Inflammatory macrophage treated with lipopolysaccharide for 4 hours (primary cell): ENCODE results near the gene ADM.

Experiments used
- DNase-seq: peaks from one replicate; pipeline ENCODE4 v3.0.0-alpha.2; 2020

The ADM gene

DNA sequence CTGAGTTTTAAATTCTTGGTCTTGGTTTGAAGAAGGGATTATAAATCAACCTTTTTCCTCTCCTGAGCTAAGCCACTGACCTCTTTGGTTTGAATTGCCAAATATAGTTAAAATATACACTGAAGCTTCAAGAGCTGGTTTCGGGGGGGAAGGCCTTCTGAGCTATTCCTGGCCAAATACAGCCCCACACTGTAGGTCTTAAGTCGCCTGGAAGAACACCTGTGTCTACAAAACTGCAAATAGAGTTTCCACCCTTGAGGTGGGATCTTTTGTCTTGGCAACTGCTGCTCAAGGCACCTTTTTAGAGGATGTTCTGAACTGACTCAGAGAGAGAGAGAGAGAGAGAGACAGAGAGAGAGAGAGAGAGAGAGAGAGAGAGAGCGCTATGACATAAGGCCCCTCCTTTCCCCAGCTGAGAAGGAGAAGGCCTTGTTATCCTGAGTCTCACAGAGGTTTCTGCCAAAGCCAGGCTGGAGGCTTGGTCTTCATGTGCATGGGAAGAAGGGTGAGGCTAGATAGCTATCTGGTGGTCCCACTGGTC lies 5.5 kb downstream of the ADM start:
- DNase-seq, result no peak

DNA sequence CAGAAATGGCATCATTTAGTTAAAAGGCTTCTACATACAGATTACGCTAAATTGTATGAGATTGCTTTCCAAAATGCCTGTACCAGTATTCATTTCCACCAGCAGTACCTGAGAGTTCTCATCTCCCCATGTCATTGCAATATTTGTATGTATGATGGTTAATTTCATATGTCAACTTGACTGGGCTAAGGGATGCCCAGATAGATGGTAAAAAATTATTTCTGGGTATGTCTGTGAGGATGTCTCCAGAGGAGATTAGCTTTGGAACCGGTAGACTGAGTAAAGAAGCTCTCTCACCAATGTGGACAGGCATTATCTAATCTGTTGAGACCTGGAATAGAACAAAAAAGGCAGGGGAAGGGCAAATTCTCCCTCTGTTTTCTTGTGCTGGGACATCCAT lies 6.9 kb downstream of the ADM start:
- DNase-seq, result no peak

DNA sequence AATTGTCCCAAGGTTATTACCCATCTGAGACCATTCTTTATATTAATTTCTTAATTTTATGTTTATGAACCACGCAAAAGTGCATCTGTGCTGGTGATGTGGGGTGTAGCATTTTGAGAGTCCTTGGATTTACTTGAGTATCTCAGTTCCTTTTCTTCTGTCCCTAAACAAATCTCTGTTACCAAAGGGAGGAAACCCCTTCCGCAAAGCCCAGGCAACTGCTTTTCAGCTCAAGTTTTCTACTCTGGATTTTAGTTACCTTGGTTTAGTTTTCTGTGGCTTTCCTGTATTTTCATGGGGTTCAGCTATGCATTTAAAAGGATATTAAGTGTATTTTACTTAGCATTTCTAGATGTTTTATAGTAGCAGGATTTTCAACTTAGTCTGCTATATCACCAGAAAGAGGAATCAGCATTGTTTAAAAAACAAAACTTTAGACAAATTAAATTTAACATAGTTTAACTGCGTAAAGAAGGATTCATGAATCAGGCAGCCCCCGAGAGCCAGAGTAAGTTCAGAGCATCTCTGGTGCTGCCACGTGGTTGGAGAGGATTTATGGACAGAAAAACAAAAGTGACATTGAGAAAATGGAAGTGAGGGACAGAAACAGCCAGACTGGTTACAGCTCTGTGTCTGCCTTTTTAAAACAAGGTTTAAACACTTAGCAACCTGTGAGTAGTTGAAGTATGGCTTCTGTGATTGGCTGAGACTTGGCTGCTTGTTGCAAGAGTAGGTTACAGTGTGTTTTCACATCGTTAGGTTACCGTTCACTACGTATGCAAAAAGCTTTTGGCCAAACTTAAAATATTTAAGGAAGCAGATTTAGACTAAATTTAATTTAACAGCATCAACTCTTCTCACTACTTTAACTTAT lies 9.6 kb downstream of the ADM start:
- peak; percentile 80 for DNase-seq

DNA sequence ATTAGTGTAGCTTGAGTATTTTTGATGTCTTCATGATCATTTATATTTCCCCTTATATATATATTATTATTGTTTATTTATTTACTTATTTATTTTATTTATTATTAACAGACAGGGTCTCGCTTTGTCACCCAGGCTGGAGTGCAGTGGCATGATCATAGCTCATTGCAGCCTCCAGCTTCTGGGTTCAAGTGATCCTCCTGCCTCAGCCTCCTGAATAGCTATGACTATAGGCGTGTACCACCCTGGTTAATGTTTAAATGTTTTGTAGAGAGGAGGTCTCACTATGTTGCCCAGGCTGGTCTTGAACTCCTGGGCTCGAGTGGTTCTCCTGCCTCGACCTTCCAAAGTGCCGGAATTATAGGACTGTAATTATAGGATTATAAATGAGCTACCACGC lies 10.2 kb downstream of the ADM start:
- DNase-seq, result no peak

DNA sequence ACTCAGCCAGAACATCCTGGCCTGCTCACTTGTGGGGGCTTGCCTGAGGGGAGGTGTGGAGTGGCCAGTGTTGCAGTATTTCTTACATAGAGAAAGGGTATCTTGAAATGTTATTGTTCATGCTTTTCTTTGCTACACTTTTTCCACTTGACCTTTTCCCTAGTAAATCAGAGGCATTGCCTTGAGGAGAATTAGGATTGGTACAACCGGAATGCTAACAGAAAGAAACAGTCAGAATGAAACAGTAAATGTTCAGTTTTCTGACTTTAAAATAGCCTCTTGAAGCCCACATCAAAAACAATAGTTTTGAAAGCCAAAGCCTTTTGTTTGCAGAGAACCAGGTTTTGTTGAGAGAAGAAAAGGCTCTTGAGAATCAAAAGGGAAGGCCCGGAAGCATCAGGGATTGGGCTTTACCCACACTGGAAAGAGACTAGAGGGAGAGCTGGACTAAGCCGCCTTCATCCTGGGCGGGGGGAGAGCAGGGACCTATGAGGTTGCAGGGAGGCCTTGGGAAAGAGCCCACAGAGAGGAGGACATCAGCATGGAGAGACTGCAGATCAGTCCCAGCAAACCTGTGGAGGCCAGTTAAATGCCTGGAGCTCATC lies 12.4 kb downstream of the ADM start:
- no peak for DNase-seq

DNA sequence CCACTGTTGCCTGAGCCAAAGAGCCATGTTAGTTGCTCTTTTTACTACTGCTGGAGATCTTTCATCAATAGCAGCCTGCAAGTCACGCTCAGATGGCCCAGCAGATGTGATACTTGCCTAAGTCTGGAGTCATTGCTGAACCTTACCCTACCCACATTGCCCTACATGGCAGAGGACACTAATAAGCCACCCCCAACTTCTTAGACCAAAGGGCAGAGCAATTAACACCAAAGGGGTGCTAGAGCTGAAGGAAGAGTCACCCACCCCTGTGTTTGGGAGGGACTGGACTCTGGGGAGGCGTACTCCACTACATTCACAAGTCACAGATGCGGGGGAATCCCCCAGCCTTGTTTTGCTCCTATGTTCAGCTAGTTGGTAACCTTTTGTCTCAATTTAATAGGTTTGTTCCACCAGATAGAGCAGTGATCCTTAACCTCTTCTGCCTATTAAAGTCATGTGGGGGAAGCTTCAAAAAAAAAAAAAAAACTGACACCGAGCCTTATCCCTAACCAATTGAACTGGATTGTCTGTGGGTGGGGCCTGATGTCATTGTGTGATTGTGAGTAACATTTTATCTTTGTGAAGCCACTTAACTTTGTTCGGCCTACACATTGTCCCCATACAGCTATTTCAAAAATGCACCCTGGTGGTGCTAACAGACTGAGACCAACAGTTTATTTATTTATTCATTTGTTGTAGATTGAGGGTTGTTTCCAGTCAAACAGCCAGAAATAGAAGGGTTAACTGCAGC lies 13.1 kb downstream of the ADM start:
- DNase-seq, result no peak

DNA sequence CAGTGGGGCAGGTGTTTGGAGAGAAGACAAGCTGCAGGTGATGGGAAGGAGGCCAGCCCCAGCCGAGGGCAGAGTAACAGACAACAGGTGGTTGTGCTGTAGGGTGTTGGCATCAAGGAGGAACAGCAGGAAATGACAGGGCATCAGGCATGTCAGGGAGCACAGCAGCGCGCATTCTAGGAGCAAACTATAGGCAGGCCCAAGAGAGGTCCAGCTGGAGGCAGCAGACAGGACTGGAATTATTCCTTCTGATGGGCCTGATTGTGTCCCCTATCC lies 13.6 kb downstream of the ADM start:
- DNase-seq, result no peak

DNA sequence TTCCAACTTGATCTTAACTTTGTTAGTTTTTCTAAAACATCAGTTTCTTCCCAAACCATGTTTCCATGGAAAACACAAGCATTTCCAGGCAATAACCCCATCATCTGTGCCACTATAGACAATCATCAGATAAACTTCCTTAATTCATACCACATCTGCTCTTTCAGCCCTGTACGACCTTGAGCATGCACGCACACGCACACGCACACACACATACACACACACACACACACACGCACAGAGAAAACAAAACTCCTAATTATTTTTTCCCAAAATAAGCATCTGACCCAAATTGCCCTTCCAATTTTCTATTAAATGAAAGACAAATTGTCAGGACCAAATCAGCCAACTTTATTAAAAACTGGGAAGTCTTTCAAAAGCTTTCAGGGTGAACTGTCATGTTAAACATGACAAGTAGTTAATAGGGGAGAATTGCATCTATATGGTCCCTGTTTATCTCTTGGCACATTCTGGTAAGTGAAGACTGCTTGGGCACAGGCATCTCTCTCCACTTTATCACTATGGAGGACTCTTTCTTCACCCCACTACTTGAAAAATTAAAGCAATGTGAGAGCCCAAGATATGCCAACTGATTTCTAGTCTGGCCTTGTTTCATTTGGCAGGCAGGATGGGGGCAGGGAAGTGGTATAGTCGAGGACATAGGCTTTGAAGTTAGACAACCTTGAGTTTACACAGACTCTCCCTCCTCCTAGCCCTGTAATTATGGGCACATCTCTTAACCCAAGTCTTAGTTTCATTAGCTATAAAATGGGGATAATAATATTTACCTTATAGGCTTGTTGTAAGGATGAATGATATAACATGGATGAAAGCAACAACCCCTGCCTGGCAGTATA lies 15.1 kb downstream of the ADM start:
- DNase-seq, result no peak

DNA sequence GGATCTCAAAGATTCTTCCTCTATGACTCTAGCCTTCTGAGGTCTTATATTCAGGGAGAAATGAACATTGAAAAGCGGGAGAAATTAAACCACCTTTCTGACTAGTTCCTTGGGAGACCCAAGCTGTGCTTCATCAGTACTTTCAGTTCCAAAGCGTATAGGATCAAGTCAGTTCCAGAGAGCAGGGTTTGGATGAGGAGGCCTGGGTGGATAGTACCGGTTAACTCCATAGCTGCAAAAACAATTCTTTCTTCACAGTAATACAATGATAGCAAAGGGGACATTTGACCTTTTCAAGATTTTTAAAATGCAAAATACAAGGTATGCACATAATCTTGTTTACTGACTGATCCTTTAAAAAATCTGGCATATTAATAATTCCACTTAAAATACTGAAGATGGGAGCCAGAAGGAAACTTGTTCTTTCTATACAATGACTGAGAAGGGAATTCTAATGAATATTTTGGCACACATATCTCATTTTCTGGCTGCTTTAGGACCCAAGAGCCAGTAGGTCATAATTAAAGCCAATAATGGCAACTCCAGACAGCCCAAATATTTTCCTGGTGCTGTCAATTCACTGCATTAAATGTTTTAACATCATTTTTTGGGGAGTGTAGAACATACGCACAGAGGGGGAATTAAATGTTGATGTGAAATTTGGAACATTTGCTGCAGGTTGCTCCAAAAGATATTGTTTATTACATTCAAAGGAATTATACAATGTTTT lies 16.0 kb downstream of the ADM start:
- DNase-seq, result no peak

DNA sequence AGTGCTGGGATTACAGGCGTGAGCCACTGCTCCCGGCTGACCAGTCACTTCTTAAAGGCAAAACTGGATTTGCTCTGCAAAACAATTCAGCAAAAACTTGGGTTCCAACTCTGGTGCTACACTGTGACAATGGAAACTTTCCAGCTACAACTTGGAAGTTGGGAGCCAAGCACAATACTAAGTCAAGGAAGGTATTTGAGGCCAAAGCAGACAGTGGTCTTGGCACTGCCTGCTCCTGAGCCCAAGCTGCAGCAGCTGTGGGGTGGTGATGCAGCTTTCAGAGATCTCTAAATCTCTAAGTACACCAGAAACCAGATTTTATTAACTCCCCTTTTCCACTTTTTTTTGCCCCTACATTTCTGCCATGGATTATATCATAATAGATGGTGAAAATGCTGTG lies 17.5 kb downstream of the ADM start:
- no peak for DNase-seq

DNA sequence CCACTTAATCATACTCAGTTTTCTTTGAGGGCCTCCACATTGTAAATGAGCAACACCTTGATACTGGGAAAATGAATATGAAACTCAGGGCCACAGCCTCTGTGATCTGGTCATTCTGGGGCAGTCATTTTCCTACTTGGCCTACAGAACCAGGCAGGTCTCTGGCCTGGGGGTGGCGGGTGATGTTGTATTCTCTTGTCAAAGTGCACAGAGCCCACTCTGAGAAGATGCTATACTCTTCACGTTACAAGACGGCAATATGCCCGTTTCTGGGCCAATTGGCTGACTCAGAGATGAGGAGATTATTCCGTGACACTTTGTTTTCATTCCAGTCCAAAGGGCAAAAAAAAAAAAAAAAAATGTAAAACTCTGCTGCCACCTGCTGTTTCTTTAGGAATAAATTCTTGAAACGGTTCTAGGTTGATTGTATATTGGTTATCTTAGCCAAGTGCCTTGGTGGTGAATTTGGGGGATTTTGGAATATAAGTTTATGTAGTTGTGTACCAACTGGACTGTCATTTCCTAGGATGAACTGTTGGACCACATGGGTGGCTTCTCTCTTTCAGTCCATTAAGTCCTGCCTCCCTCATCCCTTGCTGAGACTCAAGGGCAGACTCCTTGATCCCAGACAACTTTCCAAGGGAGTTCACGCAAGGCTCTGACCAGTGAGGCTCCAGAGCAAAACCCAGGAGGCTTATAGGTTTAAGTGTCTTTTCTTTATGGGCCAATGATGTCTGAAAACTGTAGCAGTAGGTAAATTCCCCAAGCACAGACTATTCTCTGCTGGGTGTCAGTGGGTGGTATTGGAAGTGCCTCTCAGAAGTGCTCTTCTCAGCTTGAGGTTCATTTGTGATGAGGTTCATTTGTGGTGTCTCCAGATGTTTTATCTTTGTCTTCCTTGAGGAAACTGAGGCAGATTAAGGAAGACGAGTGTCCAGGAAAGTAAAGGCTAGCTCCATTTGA lies 18.2 kb downstream of the ADM start:
- DNase-seq, result peak; percentile 82

DNA sequence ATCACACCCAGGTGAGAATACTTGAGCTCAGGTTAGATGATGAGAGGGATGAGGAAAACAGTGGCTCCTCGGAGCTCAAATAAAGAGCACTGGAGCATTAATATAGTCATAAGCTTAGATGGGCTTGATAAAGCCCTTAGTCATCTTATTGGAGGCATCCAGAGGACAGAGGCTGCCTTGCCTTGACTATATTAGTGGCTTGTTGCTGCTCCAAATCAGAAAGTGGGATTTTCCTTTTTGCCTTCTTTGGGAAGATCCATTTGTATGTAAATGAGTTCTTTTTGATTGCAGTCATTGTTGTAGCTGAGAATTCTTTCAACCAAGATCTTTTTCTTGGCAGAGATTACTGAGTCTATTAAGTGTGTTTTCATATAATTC lies 18.9 kb downstream of the ADM start:
- no peak for DNase-seq

DNA sequence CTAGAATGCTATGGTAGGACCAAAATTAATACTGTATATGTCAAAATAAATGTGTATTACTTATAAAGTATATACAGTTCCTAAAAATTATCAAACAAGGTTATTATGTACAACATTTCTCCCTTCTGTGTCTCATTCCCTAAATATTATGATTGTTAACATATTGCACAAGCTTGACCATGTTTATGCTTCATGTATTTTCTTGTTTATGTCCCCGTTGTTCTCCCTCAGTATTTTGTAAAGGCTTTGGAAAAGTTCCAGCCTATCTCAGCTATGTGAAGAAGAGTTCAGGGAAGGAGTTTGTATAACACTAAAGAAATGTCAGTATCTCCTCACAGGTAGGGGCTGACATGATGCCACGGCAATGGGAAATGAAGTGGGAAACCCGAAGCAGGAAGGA lies 19.6 kb downstream of the ADM start:
- DNase-seq, result no peak

DNA sequence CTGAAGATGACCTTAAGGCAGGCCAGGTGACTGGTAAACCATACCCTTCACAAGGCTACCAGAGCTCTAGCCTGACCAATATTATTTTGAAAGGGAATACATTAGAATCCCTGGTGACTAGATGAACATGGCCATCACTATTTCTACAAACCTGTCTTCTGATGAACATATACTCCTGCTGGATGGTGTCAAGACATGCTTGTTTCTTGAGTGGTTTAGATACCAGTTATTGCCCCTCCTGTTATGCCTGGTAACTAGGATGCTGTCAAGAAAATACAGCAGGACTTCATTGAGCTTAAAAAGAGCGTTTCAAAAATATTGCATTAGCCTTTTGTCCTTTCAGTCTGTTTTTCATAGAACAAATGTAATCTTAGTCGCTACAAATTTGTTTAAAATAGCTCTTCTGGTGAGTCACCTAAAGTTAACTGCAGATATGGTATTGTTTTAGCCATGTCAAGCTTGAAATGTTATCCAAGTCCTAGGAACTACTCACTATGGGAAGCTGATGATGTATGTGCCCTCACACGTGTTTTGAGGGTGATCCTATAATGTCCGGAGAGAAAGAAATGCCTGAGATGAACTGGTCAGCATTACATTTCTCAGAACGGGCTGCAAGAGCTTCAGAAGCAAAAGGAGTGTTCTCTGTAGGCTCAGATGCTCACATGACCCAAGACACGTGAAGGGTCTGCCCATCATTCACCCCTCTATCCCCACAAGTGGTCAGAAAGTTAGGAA lies 20.6 kb downstream of the ADM start:
- no peak for DNase-seq

DNA sequence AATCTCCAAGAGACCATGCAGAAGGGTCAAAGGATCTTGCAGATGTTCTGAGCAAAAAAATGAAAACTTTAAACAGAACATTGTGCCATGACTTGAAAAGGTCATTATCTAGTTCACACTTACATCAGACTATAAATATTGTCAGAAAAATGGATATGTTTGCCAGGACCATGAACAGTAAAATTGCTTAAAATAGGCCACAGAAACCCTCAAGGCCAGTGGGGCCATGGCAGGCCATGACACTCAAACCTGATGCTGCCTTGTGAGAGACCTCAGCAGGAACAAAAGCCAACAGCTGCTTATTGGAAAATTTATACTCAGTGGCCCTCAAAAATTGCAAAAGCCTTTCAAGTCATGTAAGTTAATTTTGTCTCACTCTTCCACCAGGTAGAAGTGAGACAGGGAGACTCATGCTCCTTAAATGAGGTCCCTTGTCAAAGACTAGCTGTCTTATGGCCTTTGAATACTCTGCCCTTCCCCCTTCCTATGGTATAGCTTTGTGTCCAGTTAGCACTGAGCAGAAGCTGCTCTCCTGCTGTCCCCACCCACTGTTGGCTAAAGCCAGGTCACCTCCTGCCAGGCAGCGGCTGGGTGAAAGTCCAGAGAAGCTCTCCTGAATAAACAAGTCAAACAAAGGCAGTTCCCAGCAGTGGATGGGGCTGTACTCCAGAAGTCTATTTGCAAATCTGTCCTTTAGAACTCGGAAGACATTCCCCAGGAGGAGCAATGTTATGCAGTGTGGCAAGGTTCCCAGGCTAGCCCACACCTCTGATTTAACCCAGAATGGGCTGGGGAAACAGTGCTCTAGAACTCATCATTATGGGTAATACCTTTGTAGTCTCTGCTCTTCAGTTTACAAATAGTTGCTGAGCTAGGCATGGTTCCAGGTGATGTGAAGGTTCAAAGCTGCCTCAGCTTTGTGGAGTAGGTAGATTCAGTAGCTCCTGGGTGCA lies 21.4 kb downstream of the ADM start:
- DNase-seq, result no peak

DNA sequence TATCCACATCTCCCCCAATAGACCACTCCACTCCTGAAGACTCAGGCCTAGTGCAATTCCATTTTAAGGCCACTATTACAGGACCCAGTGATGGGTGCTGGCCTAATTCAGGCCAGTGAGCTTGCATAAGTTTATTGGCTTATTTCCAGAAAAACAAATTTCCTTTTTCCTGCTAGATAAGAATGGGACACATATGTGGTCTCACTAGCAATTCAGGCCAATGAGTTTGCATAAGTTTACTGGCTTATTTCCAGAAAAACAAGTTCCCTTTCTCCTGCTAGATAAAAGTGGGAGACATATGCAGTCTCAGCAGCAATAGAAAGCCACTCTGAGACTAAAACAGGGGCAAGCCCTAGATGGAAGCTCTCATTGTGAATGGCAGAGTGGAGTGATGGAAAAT lies 22.4 kb downstream of the ADM start:
- DNase-seq, result no peak

DNA sequence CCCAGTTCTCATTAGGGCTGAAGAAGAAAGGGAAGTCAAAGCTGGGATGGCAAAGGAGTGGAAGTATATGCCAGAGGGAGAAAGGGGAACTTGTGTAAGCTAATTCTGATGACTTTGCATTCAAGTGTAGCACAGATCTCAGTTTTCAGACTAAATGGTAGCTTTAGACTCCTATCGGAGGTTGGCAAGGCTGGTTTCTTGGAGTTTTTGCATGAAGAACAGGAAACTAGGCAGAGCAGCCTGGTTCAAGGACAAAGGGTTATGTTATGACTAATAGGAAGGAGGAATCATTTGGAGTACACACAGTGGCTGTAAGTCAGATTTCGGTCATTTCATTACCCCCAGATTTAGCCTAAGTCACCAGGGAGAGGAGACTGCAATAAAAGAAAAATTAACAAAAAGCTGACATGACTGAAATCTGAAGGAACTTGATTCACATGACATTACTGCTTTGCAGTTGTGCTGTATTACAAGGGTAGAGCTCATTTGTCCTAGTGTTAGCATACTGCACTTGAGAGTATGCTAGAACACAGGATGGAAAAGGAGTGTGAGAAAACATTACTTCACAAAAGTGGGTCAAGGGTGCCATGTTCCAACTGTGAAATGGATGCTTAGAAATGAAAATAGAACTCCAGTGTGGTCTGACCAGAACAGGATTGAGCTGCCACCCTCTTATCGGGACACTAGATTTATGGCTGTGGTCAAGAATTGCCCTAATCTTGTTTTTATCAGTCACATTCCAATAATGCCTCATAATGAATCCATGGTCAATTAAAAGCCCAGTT lies 23.6 kb downstream of the ADM start:
- peak; percentile 74 for DNase-seq

DNA sequence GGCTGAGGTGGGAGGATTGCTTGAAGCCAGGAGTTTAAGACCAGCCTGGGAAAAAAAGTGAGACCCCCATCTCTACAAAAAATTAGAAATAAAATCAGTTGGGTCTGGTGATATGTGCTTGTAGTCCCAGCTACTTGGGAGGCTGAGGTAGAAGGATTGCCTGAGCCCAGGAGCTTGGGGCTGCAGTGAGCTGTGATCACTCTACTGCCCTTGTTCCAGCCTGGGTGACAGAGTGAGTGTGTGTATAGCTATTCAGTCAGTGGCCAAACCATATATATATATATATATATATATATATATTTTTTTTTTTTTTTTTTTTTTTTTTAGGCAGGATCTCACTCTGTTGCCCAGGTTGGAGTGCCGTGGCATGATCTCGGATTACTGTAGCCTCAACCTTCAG lies 24.5 kb downstream of the ADM start:
- DNase-seq, result no peak
